Embryonic facial prominence (tissue), 1 donor: ENCODE measurements around the gene BLOC1S2.
A peak's percentile ranks its signal among the peaks of the same experiment; 100 is the strongest.
"Not testable (repeated sequence)": the region's sequence is repeated elsewhere in the genome, so short reads cannot be mapped to it uniquely, and the experiment has no call there.

Experiments used
- DNase-seq: peaks from one replicate; pipeline ENCODE4 v3.0.0-alpha.2; 2016; ENCODE audit errors: extremely low spot score

The BLOC1S2 gene

GRCh38 chr10:100286051-100287033 is at the start of gene BLOC1S2:
TSS of gene BLOC1S2 (minus strand) at chr10:100286680. CDS start at chr10:100286659, 21 bp downstream.
- peak; percentile 53 for DNase-seq

DNA sequence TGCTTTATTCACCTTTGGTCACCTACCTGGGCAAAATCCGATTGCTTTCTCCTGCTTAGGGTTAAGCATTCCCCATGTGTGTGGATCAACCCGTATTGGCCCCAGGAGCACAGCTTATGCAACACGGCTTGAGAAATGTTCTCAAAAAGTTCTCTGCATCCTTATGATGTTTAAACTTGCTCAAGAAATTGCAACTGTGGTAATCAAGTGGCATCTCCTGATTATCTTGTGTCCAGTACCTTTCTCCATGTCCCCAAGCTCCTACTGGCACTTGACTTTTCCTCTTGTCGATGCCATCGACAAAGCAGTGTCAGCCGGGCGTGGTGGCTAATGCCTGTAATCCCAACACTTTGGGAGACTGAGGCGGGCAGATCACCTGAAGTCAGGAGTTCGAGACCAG is 48.3 kb upstream of the BLOC1S2 start:
- DNase-seq: no peak

- DNase-seq: no peak
These were observed 47.4 kb upstream of the BLOC1S2 start for GRCh38 chr10:100333661-100334440.

GRCh38 chr10:100333106-100333505 is 46.6 kb upstream of the BLOC1S2 start:
- no peak for DNase-seq

GRCh38 chr10:100330079-100330478 is 43.6 kb upstream of the BLOC1S2 start, which contains the start of gene PKD2L1:
TSS of gene PKD2L1 (minus strand) at chr10:100330228. CDS start at chr10:100330103, 125 bp downstream.
- no peak for DNase-seq

DNA sequence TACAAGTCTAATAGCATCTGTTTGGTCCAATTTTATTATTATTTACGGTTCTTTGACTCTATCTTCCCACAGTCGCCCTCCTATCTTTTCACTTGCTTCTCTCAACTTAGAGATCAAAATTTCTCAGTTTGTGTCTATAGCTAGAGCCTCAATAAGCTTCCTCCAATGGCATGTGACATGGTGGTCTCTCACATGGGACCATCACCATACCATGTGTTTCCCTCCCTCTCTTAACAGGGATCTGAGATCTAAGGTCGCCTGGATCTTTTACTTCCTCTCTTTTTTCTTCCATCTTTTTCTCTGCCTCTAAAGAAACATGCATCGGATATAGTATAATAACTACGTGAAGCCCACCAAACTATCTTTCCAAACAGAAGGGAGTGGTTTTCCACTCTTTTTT is 41.7 kb upstream of the BLOC1S2 start:
- no peak for DNase-seq

DNA sequence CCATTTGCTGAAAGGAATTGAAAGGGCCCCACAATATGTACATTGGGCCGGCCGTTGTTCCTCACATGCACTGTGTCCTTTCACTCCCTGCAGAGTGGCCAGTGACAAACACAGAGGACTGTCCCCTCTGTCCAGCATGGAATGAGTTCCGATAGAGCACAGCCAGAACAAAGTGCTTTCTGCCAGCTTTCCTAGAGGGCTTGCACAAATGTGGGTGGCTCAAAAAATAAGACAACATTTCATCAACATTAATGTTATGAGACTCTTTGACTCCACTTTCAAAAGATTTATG is 41.2 kb upstream of the BLOC1S2 start:
- no peak for DNase-seq

- DNase-seq: no peak
These were observed 40.7 kb upstream of the BLOC1S2 start for GRCh38 chr10:100327007-100327717.

GRCh38 chr10:100325158-100325557 is 38.7 kb upstream of the BLOC1S2 start:
- no peak for DNase-seq

DNA sequence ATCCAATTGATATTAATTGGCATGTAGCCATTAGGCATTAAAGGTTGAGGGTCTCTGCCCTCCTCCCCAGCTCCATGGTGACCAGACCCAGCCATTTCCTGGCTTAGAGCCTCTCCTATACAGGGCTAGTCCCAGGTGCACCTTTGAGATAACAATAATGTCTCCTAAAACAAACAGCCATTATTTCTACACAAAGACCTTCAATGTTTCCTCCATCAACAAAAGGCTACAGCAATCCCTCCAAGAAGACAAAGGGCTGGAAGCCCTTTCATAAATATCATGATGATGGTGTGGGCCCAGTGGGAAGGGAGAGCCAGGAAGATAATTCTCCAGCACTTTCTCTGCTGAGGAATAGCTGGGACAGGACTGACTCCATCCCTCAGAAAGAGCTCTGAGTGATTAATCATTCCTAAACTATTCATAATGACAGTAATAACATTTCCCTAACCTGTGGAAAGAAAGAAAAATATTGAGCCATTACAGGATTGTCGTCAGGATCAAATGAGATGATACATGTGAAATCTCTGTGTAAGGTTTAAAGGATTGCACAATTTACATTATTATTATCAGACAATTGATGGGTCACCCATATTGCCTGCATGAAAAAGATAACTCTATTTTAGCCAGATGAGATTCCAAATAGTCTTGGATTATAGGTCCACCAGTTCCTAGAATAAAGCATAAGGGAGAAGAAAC is 33.4 kb upstream of the BLOC1S2 start:
- no peak for DNase-seq

- DNase-seq: no peak
These were observed 31.7 kb upstream of the BLOC1S2 start for GRCh38 chr10:100318207-100318606.

- DNase-seq: no peak
These were observed 29.1 kb upstream of the BLOC1S2 start for GRCh38 chr10:100315615-100316014.

DNA sequence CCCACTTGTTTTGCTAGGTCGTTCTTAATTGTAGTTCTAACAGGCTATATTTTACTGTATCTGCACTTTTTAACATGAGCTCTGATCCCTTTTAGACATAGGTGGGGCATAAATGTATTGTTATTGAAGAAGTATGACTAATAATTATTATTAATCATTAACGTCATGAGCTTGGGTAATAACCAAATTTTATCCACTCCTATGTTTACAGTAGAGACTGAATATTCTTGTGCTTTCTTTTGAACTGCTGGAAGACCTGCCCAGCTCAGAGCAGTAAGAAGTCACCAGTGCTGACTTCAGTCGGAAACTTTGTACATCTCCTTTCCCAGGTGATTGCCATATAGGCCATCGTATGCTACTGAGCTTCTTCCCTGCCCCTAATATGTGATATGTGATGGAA is 24.8 kb upstream of the BLOC1S2 start:
- no peak for DNase-seq

DNA sequence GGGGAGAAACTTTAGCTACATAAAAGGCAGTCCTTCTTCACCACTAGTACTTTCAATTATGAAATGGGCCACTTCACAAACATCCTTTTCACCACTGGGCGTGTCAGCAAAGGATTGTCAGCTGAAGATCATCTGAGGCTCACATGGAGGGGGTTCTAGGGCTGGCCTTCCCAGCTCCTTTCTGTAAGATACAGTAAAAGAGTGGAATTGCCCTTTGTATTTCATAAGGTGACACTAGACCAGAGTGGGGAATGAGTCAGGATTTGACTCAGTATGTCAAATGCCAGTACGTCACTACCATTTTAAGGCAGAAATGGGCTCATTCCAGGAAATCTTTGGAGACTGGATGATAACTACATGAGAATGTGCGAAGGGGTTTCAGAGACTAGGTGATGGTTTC is 21.2 kb upstream of the BLOC1S2 start:
- DNase-seq: no peak

- no peak for DNase-seq
These were observed 20.4 kb upstream of the BLOC1S2 start for GRCh38 chr10:100306861-100307260.

DNA sequence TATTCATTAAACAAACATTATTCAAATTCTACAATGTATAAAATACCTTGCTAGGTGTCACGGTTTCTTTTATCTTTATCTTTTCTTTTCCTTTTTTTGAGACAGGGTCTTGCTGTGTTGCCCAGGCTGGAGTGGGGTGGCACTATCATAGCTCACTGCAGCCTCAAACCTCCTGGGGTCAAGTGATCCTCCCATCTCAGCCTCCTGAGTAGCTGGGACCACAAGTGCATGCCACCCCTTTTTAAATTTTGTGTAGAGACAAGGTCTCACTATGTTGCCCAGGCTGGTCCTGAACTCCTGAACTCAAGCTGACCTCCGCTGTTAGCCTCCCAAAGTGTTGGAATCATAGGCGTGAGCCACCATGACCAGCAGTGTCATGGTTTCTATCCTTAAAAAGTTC is 17.9 kb upstream of the BLOC1S2 start:
- DNase-seq: no peak

DNA sequence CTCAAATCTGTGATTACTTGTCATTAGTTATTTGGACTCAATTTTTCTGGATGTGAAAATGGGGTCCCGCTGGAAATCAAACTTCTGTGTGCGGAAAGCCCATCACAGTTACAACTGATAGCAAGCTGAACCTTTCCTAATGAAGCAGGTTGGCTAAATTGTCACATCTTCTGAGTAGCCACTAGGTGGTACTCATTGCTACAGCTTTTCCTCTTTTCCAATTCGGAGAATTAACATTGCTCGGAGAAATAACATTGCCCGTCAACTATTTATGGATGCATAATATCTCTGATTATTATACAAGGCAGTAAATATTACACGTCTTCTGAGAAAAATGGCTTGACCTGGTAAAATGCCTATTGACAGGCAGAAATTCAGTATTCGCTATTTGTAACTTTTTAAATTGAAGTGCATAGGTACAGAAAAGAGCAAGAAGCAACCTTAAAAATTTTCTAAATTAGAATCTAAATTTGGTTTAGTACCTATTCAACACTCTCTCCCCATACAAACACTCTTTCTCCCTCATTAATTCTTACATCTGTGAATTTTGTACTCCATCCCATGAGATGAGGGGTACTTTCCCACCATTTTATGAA is 17.3 kb upstream of the BLOC1S2 start:
- DNase-seq: no peak

DNA sequence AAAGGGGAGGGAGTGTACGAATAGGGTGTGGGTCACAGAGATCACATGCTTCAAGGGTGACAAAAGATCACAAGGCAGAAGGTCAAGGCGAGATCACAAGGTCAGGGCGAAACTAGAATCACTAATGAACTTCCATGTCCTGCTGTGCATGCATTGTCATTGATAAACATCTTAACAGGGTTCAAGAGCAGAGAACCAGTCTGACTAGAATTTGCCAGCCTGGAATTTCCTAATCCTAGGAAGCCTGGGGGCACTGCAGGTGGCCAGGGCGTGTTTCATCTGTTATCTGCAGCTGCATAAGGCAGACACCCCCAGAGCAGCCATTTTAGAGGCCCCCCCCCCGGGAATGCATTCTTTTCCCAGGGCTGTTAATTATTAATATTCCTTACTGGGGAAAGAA is 14.6 kb upstream of the BLOC1S2 start:
- DNase-seq: not testable (repeated sequence)

- DNase-seq: no peak
These were observed 10.8 kb upstream of the BLOC1S2 start for GRCh38 chr10:100297242-100297641.

DNA sequence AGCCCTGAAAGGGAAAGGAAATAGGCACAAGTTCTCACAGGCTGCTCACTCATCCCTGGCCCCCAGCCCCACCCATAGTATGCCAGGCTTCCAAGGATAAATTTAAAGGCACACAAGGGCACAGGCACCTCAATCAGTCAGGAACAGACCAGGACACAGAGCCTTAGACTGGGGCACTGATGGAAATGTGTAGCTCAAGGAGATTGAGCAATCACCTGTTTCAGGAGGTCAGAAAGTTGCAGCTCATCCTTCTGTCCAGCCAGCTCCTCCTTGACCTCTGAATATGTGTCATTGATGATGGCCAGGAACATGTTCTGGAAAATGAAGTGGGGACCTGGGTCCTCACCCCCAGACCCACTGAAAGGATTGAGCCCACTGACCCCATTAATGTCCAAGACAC is 6.6 kb upstream of the BLOC1S2 start:
- DNase-seq: no peak

DNA sequence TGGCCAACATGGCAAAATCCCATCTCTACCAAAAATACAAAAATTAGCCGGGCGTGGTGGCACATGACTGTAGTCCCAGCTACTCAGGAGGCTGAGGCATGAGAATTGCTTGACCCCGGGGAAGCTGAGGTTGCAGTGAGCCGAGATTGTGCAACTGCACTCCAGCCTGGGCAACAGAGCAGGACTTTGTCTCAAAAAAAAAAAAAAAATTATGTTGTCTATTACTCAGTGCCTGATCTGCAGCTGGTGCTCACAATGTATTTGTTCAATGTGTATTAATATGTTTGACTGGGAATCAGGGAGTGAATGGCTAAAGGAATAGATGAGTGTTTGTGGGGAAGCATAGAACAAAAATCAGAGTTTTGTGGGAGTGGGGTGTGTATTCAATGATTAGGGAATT is 5.8 kb upstream of the BLOC1S2 start:
- not testable (repeated sequence) for DNase-seq
